Right lobe of liver (tissue), 6 donors: Measurements from ENCODE around the gene ADGRG4. TPM values are rescaled to one million over a fixed set of nuclear protein-coding genes. Genes with fewer than 3 reads are reported as not detected.

Source experiments
- ATAC-seq, 4 donors: fragments of 200-7000 bp; cut with Tn5 transposase; one replicate each; pipeline ENCODE4 v1.9.1; 2020; ENCODE audit warnings: mild to moderate bottlenecking in 4 of 4, moderate library complexity in 4 of 4
- DNase-seq, 3 donors: peaks; one replicate each; pipeline ENCODE4 v3.0.0-alpha.2; 2020
- H3K27ac ChIP-seq, 3 donors: fragments of 200-600 bp; one replicate each; pipeline ENCODE4 v1.8.0; 2022
- H3K27me3 ChIP-seq, 2 donors: fragments of 200-600 bp; one replicate each; pipeline ENCODE4 v1.8.0; 2022
- H3K36me3 ChIP-seq, 4 donors: fragments of 200-600 bp; sonication (generic) in 1 of 4; one replicate each; pipeline versions ENCODE4 v1.5.1 to v1.8.0; 2017 to 2022; ENCODE audit warnings: control low read depth in 1 of 4
- H3K4me1 ChIP-seq, 4 donors: fragments of 200-600 bp; sonication (generic) in 1 of 4; one replicate each; pipeline versions ENCODE4 v1.5.1 to v1.8.0; 2017 to 2022; ENCODE audit warnings: control low read depth in 1 of 4
- H3K4me3 ChIP-seq, 3 donors: fragments of 200-600 bp; one replicate each; pipeline ENCODE4 v1.8.0; 2022
- H3K9me3 ChIP-seq, 4 donors: fragments of 200-600 bp; sonication (generic) in 1 of 4; one replicate each; pipeline versions ENCODE4 v1.5.1 to v1.8.0; 2017 to 2022; ENCODE audit warnings: control low read depth in 1 of 4
- CTCF ChIP-seq, 4 donors: fragments of 200-600 bp in 3 of 4; fragments of 450-650 bp in 1 of 4; IDR thresholded peaks; one replicate each; pipeline versions ENCODE4 v1.5.1 to v1.8.0; 2016 to 2022; ENCODE audit warnings: antibody characterized with exemption in 4 of 4, mild to moderate bottlenecking in 2 of 4
- POLR2A ChIP-seq: fragments of 450-650 bp; IDR thresholded peaks from one replicate; pipeline ENCODE4 v1.6.1; 2017; ENCODE audit warnings: antibody characterized with exemption, mild to moderate bottlenecking
- WGBS: methylation state at CpG from one replicate; pipeline ENCODE4 v1.1.6; 2018; ENCODE audit warnings: low coverage, low lambda C conversion rate; ENCODE audit not compliant: insufficient coverage; ENCODE audit errors: missing lambda C conversion rate; 5-methylcytosine and 5-hydroxymethylcytosine counted together
- intact Hi-C, 2 donors: fragments of 100-400 bp; cut with DNase I; formaldehyde crosslinking; loops; one replicate each; pipeline versions ENCODE4 v1.11.2 to v1.14.1; 2022
- total RNA-seq, 6 experiments: library from RNA; depleted of rRNA in 2 of 6; stranded (reverse); fragments of >200 nt in 2 of 6; fragmentation: NEBNext Ultra II Directional in 3 of 6; extraction: Animal tissue kit (Norgen Biotek cat#: 25700) in 3 of 6; gene quantifications; one replicate each; pipeline versions ENCODE4 v1.1.0 to v1.2.4, GENCODE V29; 2016 to 2023
- donor health status: DM: no; HTN: yes; CAD: no.
- donor health status: DM: no; HTN: no; CAD: no.
- donor health status: DM: no; HTN: no; CAD: no.
- donor health status: DM: no; HTN: yes; CAD: no.
- donor health status: DM: no; HTN: yes; CAD: no.

ADGRG4 gene
- total RNA-seq, 6 experiments from 2014 or later: 0.04 to 0.09 TPM; not detected in 4

GRCh38 chrX:136380010-136380769 lies 79.4 kb downstream of the ADGRG4 start:
- Histone ChIP-seq H3K36me3 (no peaks in the 10 kb centered on the region), H3K4me3 (no peak overlapping the region), H3K4me1 (no peaks in the 10 kb centered on the region), H3K9me3 (no peaks in the 10 kb centered on the region), H3K27me3 (no peaks in the 10 kb centered on the region), H3K27ac (no peak overlapping the region)
- intact Hi-C loops: no loop called here
- DNase-seq: no peak
- TF ChIP-seq CTCF (IDR thresholded peaks at IDR 0.05): no peak
- no peak for TF ChIP-seq POLR2A
- ATAC-seq: no peak
- WGBS: 45% methylated on average over 1 of the region's 1 CpG

GRCh38 chrX:136386173-136386572 lies 85.4 kb downstream of the ADGRG4 start:
- ATAC-seq (no peak), DNase-seq (no peak)
- Histone ChIP-seq H3K4me3 (no peak overlapping the region), H3K27ac (no peak overlapping the region), H3K4me1 (no peaks in the 10 kb centered on the region), H3K36me3 (no peaks in the 10 kb centered on the region), H3K27me3 (no peaks in the 10 kb centered on the region), H3K9me3 (no peaks in the 10 kb centered on the region)
- intact Hi-C loops: no loop called here
- WGBS: 32% methylated on average over 1 of the region's 1 CpG
- no peak for TF ChIP-seq CTCF (IDR thresholded peaks at IDR 0.05)
- TF ChIP-seq POLR2A: no peak

GRCh38 chrX:136386826-136387225 lies 86.1 kb downstream of the ADGRG4 start:
- no peak overlapping the region for H3K27ac ChIP-seq
- H3K4me3 ChIP-seq: no peak overlapping the region
- no peak for DNase-seq
- no peaks in the 10 kb centered on the region for H3K36me3 ChIP-seq
- TF ChIP-seq POLR2A (no peak), CTCF (IDR thresholded peaks at IDR 0.05) (no peak)
- no peaks in the 10 kb centered on the region for H3K4me1 ChIP-seq
- 55% methylated on average over 2 of the region's 2 CpGs for WGBS
- no peak for ATAC-seq
- H3K27me3 ChIP-seq: no peaks in the 10 kb centered on the region
- intact Hi-C loops: no loop called here
- no peaks in the 10 kb centered on the region for H3K9me3 ChIP-seq

- Histone ChIP-seq H3K27me3 (no peaks in the 10 kb centered on the region), H3K9me3 (no peaks in the 10 kb centered on the region), H3K4me3 (no peak overlapping the region), H3K36me3 (no peaks in the 10 kb centered on the region), H3K27ac (no peak overlapping the region), H3K4me1 (no peaks in the 10 kb centered on the region)
- intact Hi-C loops: no loop called here
- no peak for DNase-seq
- ATAC-seq: no peak
- TF ChIP-seq POLR2A: no peak
- no peak for TF ChIP-seq CTCF (IDR thresholded peaks at IDR 0.05)
- 61% methylated on average over 3 of the region's 3 CpGs for WGBS
Measured at GRCh38 chrX:136387951-136388502, 87.3 kb downstream of the ADGRG4 start.
